Stimulated activated CD8-positive, alpha-beta memory T cell treated with anti-CD3 and anti-CD28 coated beads, Interleukin-12 subunit alpha, Interleukin-12 subunit beta, amount 100 ng/mL, for 24 hours (primary cell): ENCODE results near the gene RBM15B.
"Not testable (repeated sequence)": the region's sequence is repeated elsewhere in the genome, so short reads cannot be mapped to it uniquely, and the experiment has no call there.

Source experiments
- DNase-seq: peaks from one replicate; pipeline ENCODE4 v3.0.0-alpha.2; 2020; ENCODE audit errors: extremely low read depth

RBM15B gene

GRCh38 chr3:51391075-51391565 is at the start of gene RBM15B:
Gene RBM15B (plus strand): TSS chr3:51391285. CDS start chr3:51391400, 115 bp downstream.
- peak; percentile 89 for DNase-seq

GRCh38 chr3:51343918-51344687 is 47.0 kb upstream of the RBM15B start:
- DNase-seq: no peak

- DNase-seq: no peak
Measured at GRCh38 chr3:51350751-51351150, 40.3 kb upstream of the RBM15B start.

- DNase-seq: no peak
Measured at GRCh38 chr3:51353131-51353530, 38.0 kb upstream of the RBM15B start.

- no peak for DNase-seq
Measured at GRCh38 chr3:51353691-51354090, 37.4 kb upstream of the RBM15B start.

- DNase-seq: no peak
Measured at GRCh38 chr3:51354172-51354571, 36.9 kb upstream of the RBM15B start.

GRCh38 chr3:51354731-51355615 is 36.1 kb upstream of the RBM15B start:
- DNase-seq: no peak

- DNase-seq: no peak
Measured at GRCh38 chr3:51355891-51356578, 35.0 kb upstream of the RBM15B start.

GRCh38 chr3:51357856-51358255 is 33.2 kb upstream of the RBM15B start:
- DNase-seq: no peak

- no peak for DNase-seq
Measured at GRCh38 chr3:51358981-51359380, 32.1 kb upstream of the RBM15B start.

- no peak for DNase-seq
Measured at GRCh38 chr3:51360806-51361205, 30.3 kb upstream of the RBM15B start.

- DNase-seq: no peak
Measured at GRCh38 chr3:51361746-51362145, 29.3 kb upstream of the RBM15B start.

GRCh38 chr3:51362476-51362875 is 28.6 kb upstream of the RBM15B start:
- DNase-seq: no peak

GRCh38 chr3:51368276-51368675 is 22.8 kb upstream of the RBM15B start:
- DNase-seq: not testable (repeated sequence)

GRCh38 chr3:51371943-51372557 is 19.0 kb upstream of the RBM15B start:
- DNase-seq: no peak

- no peak for DNase-seq
Measured at GRCh38 chr3:51373658-51374421, 17.2 kb upstream of the RBM15B start.

- no peak for DNase-seq
Measured at GRCh38 chr3:51374456-51374855, 16.6 kb upstream of the RBM15B start.

- DNase-seq: no peak
Measured at GRCh38 chr3:51375136-51375535, 15.9 kb upstream of the RBM15B start.

GRCh38 chr3:51375571-51375970 is 15.5 kb upstream of the RBM15B start:
- no peak for DNase-seq

- no peak for DNase-seq
Measured at GRCh38 chr3:51378065-51378464, 13.0 kb upstream of the RBM15B start.

- no peak for DNase-seq
Measured at GRCh38 chr3:51378726-51379125, 12.4 kb upstream of the RBM15B start.
